Spleen (tissue), 11 donors: ENCODE data around the gene RAPH1. TPM values are rescaled to one million over a fixed set of nuclear protein-coding genes. Genes with fewer than 3 reads are reported as not detected.

Source experiments
- DNase-seq: peaks from one replicate; pipeline ENCODE4 v3.0.0-alpha.2; 2020
- H3K27ac ChIP-seq, 8 donors: fragments of 200-600 bp; sonication (generic) in 7 of 8; 1 replicate in 4 of 8; 2 replicates in 4 of 8; pipeline versions ENCODE4 v1.5.0 to v1.8.0; 2016 to 2021; ENCODE audit warnings: inconsistent platforms in 4 of 8, mild to moderate bottlenecking in 4 of 8, moderate library complexity in 1 of 8
- H3K27me3 ChIP-seq, 7 donors: fragments of 200-600 bp; sonication (generic) in 6 of 7; replicated peaks in 1 of 7; 1 replicate in 4 of 7; 2 replicates in 3 of 7; pipeline versions ENCODE4 v1.5.0 to v1.8.0; 2016 to 2021; ENCODE audit warnings: inconsistent platforms in 3 of 7, mild to moderate bottlenecking in 1 of 7
- H3K36me3 ChIP-seq, 6 donors: fragments of 200-600 bp; sonication (generic) in 5 of 6; 1 replicate in 4 of 6; 2 replicates in 2 of 6; pipeline versions ENCODE4 v1.5.0 to v1.8.0; 2016 to 2021; ENCODE audit warnings: inconsistent platforms in 2 of 6
- H3K4me1 ChIP-seq, 6 donors: fragments of 200-600 bp; sonication (generic) in 5 of 6; 1 replicate in 3 of 6; 2 replicates in 3 of 6; pipeline versions ENCODE4 v1.5.0 to v1.8.0; 2016 to 2021; ENCODE audit warnings: inconsistent platforms in 3 of 6
- H3K4me3 ChIP-seq, 8 donors: fragments of 200-600 bp; sonication (generic) in 7 of 8; 1 replicate in 4 of 8; 2 replicates in 4 of 8; pipeline versions ENCODE4 v1.5.0 to v1.8.0; 2016 to 2021; ENCODE audit warnings: inconsistent platforms in 4 of 8, mild to moderate bottlenecking in 4 of 8, moderate library complexity in 2 of 8
- H3K9me3 ChIP-seq, 8 donors: fragments of 200-600 bp; sonication (generic) in 7 of 8; 1 replicate in 4 of 8; 2 replicates in 4 of 8; pipeline versions ENCODE4 v1.5.0 to v1.8.0; 2016 to 2021; ENCODE audit warnings: inconsistent platforms in 4 of 8
- POLR2A ChIP-seq, 3 donors: fragments of 450-650 bp; IDR thresholded peaks; one replicate each; pipeline ENCODE4 v1.5.1; 2017; ENCODE audit warnings: antibody characterized with exemption in 3 of 3, mild to moderate bottlenecking in 1 of 3
- POLR2AphosphoS5 ChIP-seq, 3 donors: sonication (generic); formaldehyde crosslinking; IDR thresholded peaks; one replicate each; pipeline ENCODE4 v1.5.1; 2017; ENCODE audit warnings: antibody characterized with exemption in 3 of 3
- WGBS, 5 donors: extraction: QIAGEN DNeasy Blood & Tissue Kit in 3 of 5; methylation state at CpG; one replicate each; pipeline versions ENCODE4 v1.1.5 to v1.1.7; 2013 to 2018; 5-methylcytosine and 5-hydroxymethylcytosine counted together
- intact Hi-C: fragments of 100-400 bp; cut with DNase I; formaldehyde crosslinking; loops from one replicate; pipeline ENCODE4 v1.15.0; 2023; ENCODE audit warnings: low total_unique reads
- polyA plus RNA-seq, 3 donors: library from polyadenylated mRNA; stranded (reverse); fragments of 200-250 nt; gene quantifications; one replicate each; pipeline ENCODE4 v1.2.1, GENCODE V29; 2013
- total RNA-seq, 7 donors: library from RNA; depleted of rRNA in 3 of 7; stranded (reverse); fragments of >200 nt in 3 of 7; fragmentation: NEBNext Ultra II Directional in 4 of 7; extraction: Animal tissue kit (Norgen Biotek cat#: 25700) in 4 of 7; gene quantifications; one replicate each; pipeline versions ENCODE4 v1.1.0 to v1.2.1, GENCODE V29; 2016 to 2021
- TF ChIP-seq, protein P1 (sequence below), 11 experiments: fragments of 200-600 bp in 7 of 11; fragments of 450-650 bp in 4 of 11; sonication (generic) in 4 of 11; IDR thresholded peaks in 8 of 11; conservative IDR thresholded peaks in 3 of 11; 1 replicate in 7 of 11; 2 replicates in 4 of 11; pipeline versions ENCODE4 v1.4.0 to v1.8.0; 2016 to 2021; ENCODE audit warnings: antibody characterized with exemption in 11 of 11, inconsistent platforms in 4 of 11, mild to moderate bottlenecking in 1 of 11
- donor health status: healthy with polysubstance abuse.
- donor health status: DM: no; HTN: no; CAD: no; lungs with moderate emphysema.
- donor health status: DM: no; HTN: no; CAD: no.
- donor health status: Bipolar disorder and iron deficiency.
- donor health status: healthy.
- donor health status: DM: no; HTN: no; CAD: no.
- donor health status: DM: yes; HTN: yes; CAD: no.

RAPH1 gene
- total and polyA plus RNA-seq, 10 donors, result 2.6 to 138 (median 70.9) TPM

DNA sequence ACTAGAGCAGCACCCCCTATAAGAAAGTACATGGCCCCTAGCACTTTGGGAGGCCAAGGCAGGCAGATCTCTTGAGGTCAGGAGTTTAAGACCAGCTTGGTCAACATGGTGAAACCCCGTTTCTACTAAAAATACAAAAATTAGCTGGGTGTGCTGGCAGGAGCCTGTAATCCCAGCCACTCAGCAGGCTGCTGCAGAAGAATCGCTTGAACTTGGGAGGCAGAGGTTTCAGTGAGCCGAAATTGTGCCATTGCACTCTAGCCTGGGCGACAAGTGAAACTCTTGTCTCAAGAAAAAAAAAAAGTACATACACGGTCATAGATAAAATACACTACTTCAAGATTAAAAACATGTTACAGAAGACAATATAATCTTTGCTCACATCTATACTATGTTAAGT, 63.8 kb downstream of the RAPH1 start:
- WGBS, 5 donors, result 86 to 95% (median 89%) methylated on average over 5 of the region's 5 CpGs
- intact Hi-C loops, result no loop called here
- H3K27ac ChIP-seq, result no peak overlapping the region
- H3K9me3 ChIP-seq, result no peaks in the 10 kb centered on the region
- H3K4me3 ChIP-seq, result no peak overlapping the region
- H3K36me3 ChIP-seq, result no peaks in the 10 kb centered on the region
- no peak for DNase-seq
- no peaks in the 10 kb centered on the region for H3K27me3 ChIP-seq
- TF ChIP-seq POLR2AphosphoS5 (IDR thresholded peaks at IDR 0.05), result no peak
- TF ChIP-seq POLR2A (IDR thresholded peaks at IDR 0.05), result no peak
- TF ChIP-seq, protein P1, sequence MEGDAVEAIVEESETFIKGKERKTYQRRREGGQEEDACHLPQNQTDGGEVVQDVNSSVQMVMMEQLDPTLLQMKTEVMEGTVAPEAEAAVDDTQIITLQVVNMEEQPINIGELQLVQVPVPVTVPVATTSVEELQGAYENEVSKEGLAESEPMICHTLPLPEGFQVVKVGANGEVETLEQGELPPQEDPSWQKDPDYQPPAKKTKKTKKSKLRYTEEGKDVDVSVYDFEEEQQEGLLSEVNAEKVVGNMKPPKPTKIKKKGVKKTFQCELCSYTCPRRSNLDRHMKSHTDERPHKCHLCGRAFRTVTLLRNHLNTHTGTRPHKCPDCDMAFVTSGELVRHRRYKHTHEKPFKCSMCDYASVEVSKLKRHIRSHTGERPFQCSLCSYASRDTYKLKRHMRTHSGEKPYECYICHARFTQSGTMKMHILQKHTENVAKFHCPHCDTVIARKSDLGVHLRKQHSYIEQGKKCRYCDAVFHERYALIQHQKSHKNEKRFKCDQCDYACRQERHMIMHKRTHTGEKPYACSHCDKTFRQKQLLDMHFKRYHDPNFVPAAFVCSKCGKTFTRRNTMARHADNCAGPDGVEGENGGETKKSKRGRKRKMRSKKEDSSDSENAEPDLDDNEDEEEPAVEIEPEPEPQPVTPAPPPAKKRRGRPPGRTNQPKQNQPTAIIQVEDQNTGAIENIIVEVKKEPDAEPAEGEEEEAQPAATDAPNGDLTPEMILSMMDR (IDR thresholded peaks at IDR 0.05 in 8 of 11, conservative IDR thresholded peaks at IDR 0.05 in 3 of 11), result no peak
- H3K4me1 ChIP-seq, result peaks cover 0 to 22% (median 4%) of the 10 kb centered on the region in 6 donors

DNA sequence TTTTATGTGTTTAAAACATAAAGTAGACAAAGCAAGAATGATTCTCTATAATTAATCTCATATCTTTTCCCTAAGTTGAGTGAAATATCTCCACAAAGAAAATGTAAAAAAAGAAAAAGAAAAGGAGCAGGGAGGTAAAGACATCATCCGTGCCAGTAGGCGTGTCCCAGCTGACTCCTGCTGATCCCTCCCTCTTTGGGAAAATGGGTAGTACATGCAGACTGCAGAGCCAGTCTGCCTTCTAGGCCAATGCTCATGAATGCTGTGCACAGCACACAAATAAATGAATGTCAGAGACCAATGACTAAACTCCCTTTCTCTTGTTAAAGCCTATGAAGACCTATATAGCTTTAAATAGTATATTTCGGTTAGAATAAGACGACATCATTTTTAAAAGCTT, 64.7 kb downstream of the RAPH1 start:
- TF ChIP-seq POLR2A (IDR thresholded peaks at IDR 0.05) (no peak), POLR2AphosphoS5 (IDR thresholded peaks at IDR 0.05) (no peak)
- TF ChIP-seq, protein P1 (IDR thresholded peaks at IDR 0.05 in 8 of 11, conservative IDR thresholded peaks at IDR 0.05 in 3 of 11), result no peak

DNA sequence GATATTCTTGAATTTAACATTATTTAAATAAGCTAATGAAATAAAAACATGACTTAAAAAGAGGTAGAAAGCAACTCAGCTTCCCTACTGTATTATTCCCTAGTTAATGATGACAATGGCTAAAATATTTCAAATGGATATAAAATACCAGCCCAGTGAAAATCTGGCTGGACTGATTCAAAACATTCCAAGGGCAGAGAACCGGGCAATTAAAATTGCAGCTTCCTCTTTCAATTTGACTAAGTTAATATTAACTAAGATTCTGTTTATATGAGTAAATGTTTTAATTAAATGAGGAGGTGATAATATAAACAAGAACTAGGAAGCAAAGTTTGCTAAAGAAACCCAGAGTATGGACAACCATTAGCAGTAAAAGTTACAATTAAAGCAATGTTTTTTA, 65.6 kb downstream of the RAPH1 start:
- Histone ChIP-seq H3K4me1 (peaks cover 0 to 22% (median 4%) of the 10 kb centered on the region in 6 donors), H3K27me3 (no peaks in the 10 kb centered on the region), H3K27ac (no peak overlapping the region), H3K9me3 (no peaks in the 10 kb centered on the region), H3K4me3 (no peak overlapping the region), H3K36me3 (no peaks in the 10 kb centered on the region)
- whole genome bisulfite sequencing, 5 donors, result 25 to 40% (median 29%) methylated on average over 1 of the region's 1 CpG
- intact Hi-C loops, result no loop called here
- no peak for DNase-seq
- TF ChIP-seq POLR2A (IDR thresholded peaks at IDR 0.05), result no peak
- TF ChIP-seq, protein P1 (IDR thresholded peaks at IDR 0.05 in 8 of 11, conservative IDR thresholded peaks at IDR 0.05 in 3 of 11), result no peak
- no peak for TF ChIP-seq POLR2AphosphoS5 (IDR thresholded peaks at IDR 0.05)

More for the DNA sequence above, 64.7 kb downstream of the RAPH1 start:
- Histone ChIP-seq H3K4me1 (peaks cover 0 to 22% (median 4%) of the 10 kb centered on the region in 6 donors), H3K27me3 (no peaks in the 10 kb centered on the region), H3K27ac (no peak overlapping the region), H3K9me3 (no peaks in the 10 kb centered on the region), H3K4me3 (no peak overlapping the region), H3K36me3 (no peaks in the 10 kb centered on the region)
- 82 to 90% (median 84%) methylated on average over 4 of the region's 4 CpGs for WGBS, 5 donors
- intact Hi-C loops, result no loop called here
- no peak for DNase-seq

DNA sequence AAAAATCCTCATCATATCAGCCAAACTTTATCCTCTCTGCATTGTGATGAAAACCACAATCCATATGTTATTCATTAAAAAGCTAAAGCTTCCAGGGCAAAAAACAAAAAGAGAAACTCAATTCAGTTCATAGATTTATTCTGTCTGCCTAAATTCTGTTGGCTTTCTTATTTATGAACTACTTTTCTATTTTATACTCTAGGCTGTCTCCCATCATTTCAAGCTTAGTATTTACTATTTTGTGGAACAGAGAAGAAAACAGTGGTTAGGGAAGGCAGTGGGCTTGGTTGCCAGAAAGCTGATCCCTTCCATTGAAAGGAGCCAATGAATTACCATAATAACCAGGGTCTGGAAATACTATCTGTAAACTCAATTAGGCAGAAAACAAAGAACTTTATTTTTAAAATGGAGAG, 71.8 kb downstream of the RAPH1 start:
- Histone ChIP-seq H3K4me3 (no peak overlapping the region), H3K36me3 (peaks cover 0 to 25% (median 0%) of the 10 kb centered on the region in 6 donors), H3K4me1 (peaks cover 0 to 3% (median 0%) of the 10 kb centered on the region in 6 donors), H3K27me3 (no peaks in the 10 kb centered on the region), H3K9me3 (no peaks in the 10 kb centered on the region), H3K27ac (no peak overlapping the region)
- DNase-seq, result no peak
- TF ChIP-seq POLR2A (IDR thresholded peaks at IDR 0.05), result no peak
- TF ChIP-seq POLR2AphosphoS5 (IDR thresholded peaks at IDR 0.05), result no peak
- TF ChIP-seq, protein P1 (IDR thresholded peaks at IDR 0.05 in 8 of 11, conservative IDR thresholded peaks at IDR 0.05 in 3 of 11), result no peak
- intact Hi-C loops, result no loop called here
